Colon (tissue), 2 donors: ENCODE data around the gene HBA1.
"Not testable (repeated sequence)": the region's sequence is repeated elsewhere in the genome, so short reads cannot be mapped to it uniquely, and the experiment has no call there.

Source experiments
- FAIRE-seq: peaks from 2 replicates; lab custom pipeline; 2012; peaks lifted over from hg19 to GRCh38; lab: Jason Lieb, UNC
- donor health status: control.
- donor health status: control.

HBA1 gene

GRCh38 chr16:211631-212180 lies 35.2 kb downstream of the HBA1 start:
- FAIRE-seq: not testable (repeated sequence)

- FAIRE-seq: no peak
Measured at GRCh38 chr16:212999-213398, 36.5 kb downstream of the HBA1 start.

GRCh38 chr16:220021-220420 lies 43.5 kb downstream of the HBA1 start:
- FAIRE-seq: no peak
